Activated T-cell treated with anti-CD3 and anti-CD28 coated beads, Interleukin-2, amount 50 U/mL, for 4 hours (primary cell): Measurements from ENCODE around the gene UBE2E2. TPM values are rescaled to one million over a fixed set of nuclear protein-coding genes. Genes with fewer than 3 reads are reported as not detected.
"Not testable (repeated sequence)": the region's sequence is repeated elsewhere in the genome, so short reads cannot be mapped to it uniquely, and the experiment has no call there.

ENCODE experiments used
- ATAC-seq, 2 donors: fragments of 200-7000 bp; cut with Tn5 transposase; one replicate each; pipeline ENCODE4 v1.10.0; 2021
- DNase-seq: peaks from one replicate; pipeline ENCODE4 v3.0.0-alpha.2; 2020
- H3K27me3 Mint-ChIP-seq: one replicate; pipeline ENCODE4 v1.8.0; 2021; ENCODE audit warnings: low read depth, mixed read lengths
- H3K36me3 Mint-ChIP-seq: one replicate; pipeline ENCODE4 v1.8.0; 2022; ENCODE audit warnings: mixed read lengths; ENCODE audit not compliant: insufficient read depth
- H3K4me1 Mint-ChIP-seq: one replicate; pipeline ENCODE4 v1.8.0; 2021; ENCODE audit warnings: low read depth, mixed read lengths
- H3K4me3 Mint-ChIP-seq: one replicate; pipeline ENCODE4 v1.8.0; 2021; ENCODE audit warnings: mild to moderate bottlenecking, moderate library complexity, mixed read lengths
- H3K9me3 Mint-ChIP-seq: one replicate; pipeline ENCODE4 v1.8.0; 2021; ENCODE audit warnings: mixed read lengths
- total RNA-seq, 3 donors: library from RNA; stranded (reverse); gene quantifications; one replicate each; pipeline ENCODE4 v1.2.1, GENCODE V29; 2021

The UBE2E2 gene
- total RNA-seq, 3 donors from 2014 or later, result 8.7 to 11.5 (median 10.4) TPM

GRCh38 chr3:23329471-23330105 lies 126.5 kb downstream of the UBE2E2 start:
- no peaks in the 10 kb centered on the region for H3K9me3 Mint-ChIP-seq
- no peaks in the 10 kb centered on the region for H3K27me3 Mint-ChIP-seq
- no peaks in the 10 kb centered on the region for H3K36me3 Mint-ChIP-seq
- H3K4me1 Mint-ChIP-seq, result peaks cover 13% of the 10 kb centered on the region
- DNase-seq, result no peak
- no peak overlapping the region for H3K4me3 Mint-ChIP-seq
- ATAC-seq, result no peak

- no peak overlapping the region for H3K4me3 Mint-ChIP-seq
- DNase-seq (no peak), ATAC-seq (no peak)
- no peaks in the 10 kb centered on the region for H3K27me3 Mint-ChIP-seq
- H3K4me1 Mint-ChIP-seq, result peaks cover 4% of the 10 kb centered on the region
- no peaks in the 10 kb centered on the region for H3K9me3 Mint-ChIP-seq
- H3K36me3 Mint-ChIP-seq, result no peaks in the 10 kb centered on the region
Measured at GRCh38 chr3:23330568-23330967, 127.4 kb downstream of the UBE2E2 start.

- Mint-ChIP-seq H3K36me3 (no peaks in the 10 kb centered on the region), H3K4me1 (peaks cover 1% of the 10 kb centered on the region), H3K9me3 (no peaks in the 10 kb centered on the region), H3K4me3 (no peak overlapping the region), H3K27me3 (no peaks in the 10 kb centered on the region)
- no peak for DNase-seq
- ATAC-seq, result no peak
Measured at GRCh38 chr3:23331141-23331935, 128.2 kb downstream of the UBE2E2 start.

- DNase-seq (no peak), ATAC-seq (no peak)
- Mint-ChIP-seq H3K4me1 (no peaks in the 10 kb centered on the region), H3K4me3 (no peak overlapping the region), H3K27me3 (no peaks in the 10 kb centered on the region), H3K9me3 (no peaks in the 10 kb centered on the region), H3K36me3 (no peaks in the 10 kb centered on the region)
Measured at GRCh38 chr3:23333633-23334032, 130.5 kb downstream of the UBE2E2 start.

DNA sequence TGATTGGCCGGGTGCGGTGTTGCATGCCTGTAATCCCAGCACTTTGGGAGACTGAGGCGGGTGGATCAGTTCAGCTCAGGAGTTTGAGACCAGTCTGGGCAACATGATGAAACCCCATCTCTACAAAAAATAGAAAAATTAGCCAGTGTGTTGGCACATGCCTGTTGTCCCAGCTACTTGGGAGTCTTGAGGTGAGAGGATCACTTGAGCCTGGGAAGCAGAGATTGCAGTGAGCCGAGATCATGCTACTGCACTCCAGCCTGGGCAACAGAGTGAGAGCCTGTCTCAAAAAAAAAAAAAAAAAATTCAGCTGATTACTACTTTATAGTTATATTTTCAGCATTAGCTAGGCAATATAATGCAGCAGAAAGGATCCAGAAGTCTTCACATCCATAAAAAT lies 133.7 kb downstream of the UBE2E2 start:
- not testable (repeated sequence) for H3K27me3 Mint-ChIP-seq, H3K36me3 Mint-ChIP-seq, DNase-seq, H3K4me3 Mint-ChIP-seq, H3K9me3 Mint-ChIP-seq, H3K4me1 Mint-ChIP-seq, ATAC-seq

- H3K36me3 Mint-ChIP-seq, result no peaks in the 10 kb centered on the region
- no peak overlapping the region for H3K4me3 Mint-ChIP-seq
- H3K27me3 Mint-ChIP-seq, result no peaks in the 10 kb centered on the region
- no peak for DNase-seq
- peaks cover 8% of the 10 kb centered on the region for H3K4me1 Mint-ChIP-seq
- H3K9me3 Mint-ChIP-seq, result no peaks in the 10 kb centered on the region
- no peak for ATAC-seq
Measured at GRCh38 chr3:23341147-23341838, 138.2 kb downstream of the UBE2E2 start.

- Mint-ChIP-seq H3K27me3 (no peaks in the 10 kb centered on the region), H3K9me3 (no peaks in the 10 kb centered on the region), H3K4me3 (no peak overlapping the region), H3K4me1 (peaks cover 8% of the 10 kb centered on the region), H3K36me3 (no peaks in the 10 kb centered on the region)
- ATAC-seq (no peak), DNase-seq (no peak)
Measured at GRCh38 chr3:23342343-23342742, 139.2 kb downstream of the UBE2E2 start.

- peaks cover 8% of the 10 kb centered on the region for H3K4me1 Mint-ChIP-seq
- DNase-seq (no peak), ATAC-seq (no peak)
- no peaks in the 10 kb centered on the region for H3K27me3 Mint-ChIP-seq
- H3K9me3 Mint-ChIP-seq, result no peaks in the 10 kb centered on the region
- no peak overlapping the region for H3K4me3 Mint-ChIP-seq
- no peaks in the 10 kb centered on the region for H3K36me3 Mint-ChIP-seq
Measured at GRCh38 chr3:23343509-23343908, 140.4 kb downstream of the UBE2E2 start.

GRCh38 chr3:23344886-23345285 lies 141.8 kb downstream of the UBE2E2 start:
- Mint-ChIP-seq H3K4me3 (no peak overlapping the region), H3K27me3 (no peaks in the 10 kb centered on the region), H3K36me3 (no peaks in the 10 kb centered on the region), H3K9me3 (no peaks in the 10 kb centered on the region), H3K4me1 (peaks cover 8% of the 10 kb centered on the region)
- DNase-seq (no peak), ATAC-seq (no peak)

DNA sequence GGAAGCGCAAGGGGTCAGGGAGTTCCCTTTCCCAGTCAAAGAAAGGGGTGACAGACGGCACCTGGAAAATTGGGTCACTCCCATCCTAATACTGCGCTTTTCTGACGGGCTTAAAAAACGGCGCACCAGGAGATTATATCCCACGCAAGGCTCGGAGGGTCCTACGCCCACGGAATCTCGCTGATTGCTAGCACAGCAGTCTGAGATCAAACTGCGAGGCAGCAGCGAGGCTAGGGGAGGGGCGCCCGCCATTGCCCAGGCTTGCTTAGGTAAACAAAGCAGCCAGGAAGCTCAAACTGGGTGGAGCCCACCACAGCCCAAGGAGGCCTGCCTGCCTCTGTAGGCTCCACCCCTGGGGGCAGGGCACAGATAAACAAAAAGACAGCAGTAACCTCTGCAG lies 146.3 kb downstream of the UBE2E2 start:
- ATAC-seq, H3K9me3 Mint-ChIP-seq, H3K27me3 Mint-ChIP-seq, H3K4me1 Mint-ChIP-seq, DNase-seq, H3K36me3 Mint-ChIP-seq, H3K4me3 Mint-ChIP-seq: not testable (repeated sequence)

DNA sequence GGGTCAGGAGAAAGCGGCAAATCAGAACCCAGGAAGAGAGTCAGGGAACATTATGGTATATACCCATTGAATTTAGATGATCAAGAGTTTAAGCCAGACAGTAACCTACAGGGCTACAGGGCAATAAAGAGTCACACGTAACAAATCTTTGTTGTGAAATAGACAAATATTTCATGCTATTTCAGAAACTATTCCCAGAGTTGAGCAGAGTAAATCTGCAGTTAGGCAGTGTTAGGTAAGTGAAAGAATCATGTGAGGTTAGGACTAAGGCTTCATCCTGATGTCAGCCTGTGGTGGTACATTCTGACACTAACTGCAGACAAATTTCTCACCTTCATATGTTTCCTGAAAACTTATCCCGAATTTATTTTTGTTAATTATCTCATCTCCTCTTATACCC lies 153.0 kb downstream of the UBE2E2 start:
- Mint-ChIP-seq H3K4me3 (no peak overlapping the region), H3K9me3 (no peaks in the 10 kb centered on the region), H3K36me3 (no peaks in the 10 kb centered on the region), H3K4me1 (no peaks in the 10 kb centered on the region), H3K27me3 (no peaks in the 10 kb centered on the region)
- DNase-seq, result no peak
- no peak for ATAC-seq

- DNase-seq (no peak), ATAC-seq (no peak)
- Mint-ChIP-seq H3K4me1 (no peaks in the 10 kb centered on the region), H3K27me3 (no peaks in the 10 kb centered on the region), H3K4me3 (no peak overlapping the region), H3K9me3 (no peaks in the 10 kb centered on the region), H3K36me3 (no peaks in the 10 kb centered on the region)
Measured at GRCh38 chr3:23356923-23357322, 153.8 kb downstream of the UBE2E2 start.

DNA sequence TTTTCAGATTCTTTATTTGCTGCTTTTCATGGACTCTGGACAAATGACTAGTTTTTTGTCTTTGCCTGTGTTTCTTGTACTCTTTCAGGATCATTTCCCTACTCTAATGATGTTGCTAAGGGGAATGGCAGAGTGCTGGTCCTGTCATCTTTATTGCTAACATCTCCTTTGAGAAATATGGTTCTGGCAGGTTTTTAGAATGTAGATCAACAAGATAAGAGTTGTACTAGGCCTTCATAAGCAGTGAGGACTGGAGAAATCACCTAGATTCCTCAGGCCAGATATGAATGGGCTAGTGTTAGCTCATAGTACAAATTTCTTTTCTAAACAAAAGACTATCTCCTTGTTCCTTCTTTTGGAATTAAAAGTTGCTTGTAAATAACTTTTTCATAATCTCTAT lies 156.0 kb downstream of the UBE2E2 start:
- Mint-ChIP-seq H3K9me3 (peaks cover 10% of the 10 kb centered on the region), H3K27me3 (no peaks in the 10 kb centered on the region), H3K4me3 (no peak overlapping the region), H3K36me3 (no peaks in the 10 kb centered on the region), H3K4me1 (no peaks in the 10 kb centered on the region)
- DNase-seq, result no peak
- ATAC-seq, result no peak

DNA sequence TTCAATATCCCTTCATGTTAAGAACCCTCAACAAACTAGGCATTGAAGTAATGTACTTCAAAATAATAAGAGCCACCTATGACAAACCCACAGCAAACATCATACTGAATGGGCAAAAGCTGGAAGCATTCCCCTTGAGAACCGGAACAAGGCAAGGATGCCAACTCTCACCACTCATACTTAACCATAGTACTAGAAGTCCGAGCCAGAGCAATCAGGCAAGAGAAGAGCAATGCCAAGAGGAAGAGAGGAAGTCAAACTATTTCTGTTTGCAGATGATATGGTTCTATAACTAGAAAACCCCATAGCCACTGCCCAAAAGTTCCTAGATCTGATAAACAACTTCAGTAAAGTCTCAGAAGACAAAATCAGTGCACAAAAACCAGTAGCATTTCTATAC lies 161.9 kb downstream of the UBE2E2 start:
- no peaks in the 10 kb centered on the region for H3K27me3 Mint-ChIP-seq
- H3K4me1 Mint-ChIP-seq, result peaks cover 3% of the 10 kb centered on the region
- H3K4me3 Mint-ChIP-seq, result no peak overlapping the region
- no peak for ATAC-seq
- H3K9me3 Mint-ChIP-seq, result peaks cover 13% of the 10 kb centered on the region
- no peak for DNase-seq
- no peaks in the 10 kb centered on the region for H3K36me3 Mint-ChIP-seq

GRCh38 chr3:23368731-23369130 lies 165.6 kb downstream of the UBE2E2 start:
- peaks cover 7% of the 10 kb centered on the region for H3K9me3 Mint-ChIP-seq

More at GRCh38 chr3:23368731-23369130, 165.6 kb downstream of the UBE2E2 start:
- no peaks in the 10 kb centered on the region for H3K36me3 Mint-ChIP-seq
- DNase-seq, result no peak
- peaks cover 3% of the 10 kb centered on the region for H3K4me1 Mint-ChIP-seq
- no peaks in the 10 kb centered on the region for H3K27me3 Mint-ChIP-seq
- H3K4me3 Mint-ChIP-seq, result no peak overlapping the region
- ATAC-seq, result no peak
